Measurements from ENCODE around the gene PFKM.
A peak's percentile ranks its signal among the peaks of the same experiment; 100 is the strongest.

The PFKM gene

DNA sequence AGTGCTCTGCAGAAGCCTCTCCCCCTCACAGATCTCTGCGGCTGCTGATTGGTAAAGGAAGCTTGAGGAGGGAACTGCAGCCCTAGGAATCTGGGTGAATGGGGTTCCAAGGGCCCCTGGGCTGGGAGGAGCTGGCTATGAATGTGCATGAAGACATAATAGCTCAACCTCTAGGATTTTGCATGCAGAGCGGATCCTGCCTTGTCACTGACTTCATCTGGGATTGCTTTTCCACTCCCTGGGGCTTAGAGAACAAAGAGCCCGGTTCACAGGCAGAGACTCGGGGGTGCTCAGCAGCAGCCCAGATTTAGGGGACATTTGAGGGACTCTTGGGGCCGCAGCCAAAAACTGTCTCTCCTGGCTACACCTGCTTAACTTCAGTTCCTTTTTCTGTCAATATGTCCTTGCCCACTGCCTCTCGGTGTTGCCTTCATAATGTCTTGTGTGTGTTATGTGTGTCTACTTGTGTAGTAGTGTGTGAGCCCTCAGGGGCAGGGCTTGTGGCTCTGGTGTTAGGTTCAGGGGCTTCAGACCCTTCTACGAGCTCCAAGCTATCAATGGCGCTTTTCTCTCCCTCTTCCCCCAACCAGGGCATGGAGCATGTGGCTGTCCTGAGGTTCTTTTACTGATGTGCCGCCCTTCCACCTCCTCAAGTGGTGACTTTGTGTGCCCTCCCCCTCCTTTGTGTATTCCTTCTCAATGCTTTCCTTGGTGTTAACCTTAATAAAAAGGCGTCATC, 66.2 kb downstream of the PFKM start:
- H3K27ac ChIP-seq: no peak overlapping the region
- no peak for TF ChIP-seq CTCF (conservative IDR thresholded peaks at IDR 0.05; ENCODE audit: low read depth)
- ChIA-PET POLR2A (ENCODE audit: low non-redundant PET) (no interaction called here), CTCF (interaction anchor here (0.7 to 1.3 kb wide), 2 partner anchors 12 to 371 kb away, joined by 3 read pairs; no protein-coding TSS in a partner anchor)
- DNase-seq (ENCODE audit: low spot score): no peak

- POLR2A ChIA-PET (ENCODE audit: low non-redundant PET): no interaction called here
- DNase-seq (ENCODE audit: low spot score): no peak
- TF ChIP-seq CTCF (conservative IDR thresholded peaks at IDR 0.05; ENCODE audit: low read depth): no peak
- CTCF ChIA-PET: no interaction called here
- H3K27ac ChIP-seq: no peak overlapping the region
Observed at GRCh38 chr12:48187916-48188695, 68.9 kb downstream of the PFKM start.

DNA sequence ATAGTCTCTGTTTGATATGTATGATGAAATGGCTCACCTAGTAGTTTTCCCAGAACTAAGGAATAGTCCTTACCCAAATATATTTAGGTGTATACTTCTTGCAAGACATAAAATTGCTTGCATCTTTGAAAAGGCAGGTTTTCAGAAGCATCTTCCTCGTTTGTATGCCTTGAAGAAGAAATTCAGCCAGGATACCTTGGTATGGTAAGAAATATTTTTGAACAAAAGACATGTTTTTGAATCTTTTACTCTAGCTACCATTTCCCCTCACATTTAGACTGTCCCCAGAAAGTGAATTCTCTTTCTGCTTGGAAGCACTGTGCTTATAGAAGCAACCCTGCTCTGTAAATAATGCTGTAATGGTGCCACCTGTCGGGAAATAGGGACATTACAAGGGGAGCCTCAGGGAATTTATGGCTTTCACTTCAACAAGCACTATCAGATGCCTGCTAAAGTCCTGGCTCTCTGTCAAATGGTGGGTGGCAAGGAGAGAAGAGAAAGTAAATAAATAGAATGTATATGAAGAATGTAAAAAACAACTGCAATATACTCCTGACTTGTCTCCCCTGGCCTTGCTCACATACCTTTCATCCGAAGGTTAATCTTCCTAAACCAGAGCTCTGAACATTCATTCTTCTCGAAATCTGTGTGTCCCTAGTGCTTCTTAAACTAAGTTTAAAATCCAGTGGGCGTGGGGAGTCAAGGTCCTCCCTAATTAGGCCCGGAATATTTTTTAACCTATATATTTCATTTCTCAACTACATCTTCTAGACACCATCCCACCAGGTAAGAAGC, 70.4 kb downstream of the PFKM start:
- CTCF ChIA-PET: interaction anchor here (0.5 to 1.4 kb wide), 9 partner anchors 10 to 454 kb away, joined by 3 to 5 read pairs (median 3); no protein-coding TSS in a partner anchor
- peak; percentile 87 for TF ChIP-seq CTCF (conservative IDR thresholded peaks at IDR 0.05; ENCODE audit: low read depth)
- DNase-seq (ENCODE audit: low spot score): peak; percentile 57
- H3K27ac ChIP-seq: no peak overlapping the region
- POLR2A ChIA-PET (ENCODE audit: low non-redundant PET): interaction anchor here (0.5 kb wide), 1 partner anchor 84 kb away, joined by 3 read pairs; no protein-coding TSS in a partner anchor

GRCh38 chr12:48191096-48191495, 71.9 kb downstream of the PFKM start:
- no peak for TF ChIP-seq CTCF (conservative IDR thresholded peaks at IDR 0.05; ENCODE audit: low read depth)
- ChIA-PET CTCF (no interaction called here), POLR2A (ENCODE audit: low non-redundant PET) (interaction anchor here (0.6 kb wide), 1 partner anchor 809 kb away, joined by 3 read pairs; no protein-coding TSS in a partner anchor)
- H3K27ac ChIP-seq: no peak overlapping the region
- DNase-seq (ENCODE audit: low spot score): no peak

DNA sequence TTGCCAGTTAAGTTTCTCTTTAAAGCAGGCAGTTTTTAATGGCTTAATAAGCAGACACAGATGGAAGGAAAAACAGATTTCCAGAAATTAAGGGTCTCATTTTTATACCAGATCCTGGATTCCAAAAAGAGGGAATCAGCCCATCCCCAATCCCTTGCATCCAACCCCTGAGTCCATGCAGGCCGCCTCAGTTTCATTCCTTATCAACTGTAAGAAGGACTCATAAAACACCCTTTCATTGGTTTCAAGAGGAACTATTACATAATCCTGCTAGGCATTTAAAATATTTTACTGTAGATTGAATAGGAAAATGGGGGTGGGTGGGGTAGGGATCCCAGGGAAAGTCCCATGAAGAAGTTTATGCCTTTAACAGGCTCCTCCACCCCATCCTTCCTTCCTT, 73.7 kb downstream of the PFKM start:
- ChIA-PET CTCF (no interaction called here), POLR2A (ENCODE audit: low non-redundant PET) (no interaction called here)
- no peak for TF ChIP-seq CTCF (conservative IDR thresholded peaks at IDR 0.05; ENCODE audit: low read depth)
- DNase-seq (ENCODE audit: low spot score): no peak
- H3K27ac ChIP-seq: no peak overlapping the region

GRCh38 chr12:48193623-48194022, 74.5 kb downstream of the PFKM start:
- POLR2A ChIA-PET (ENCODE audit: low non-redundant PET): no interaction called here

More at GRCh38 chr12:48193623-48194022, 74.5 kb downstream of the PFKM start:
- CTCF ChIA-PET: interaction anchor here (0.7 kb wide), 1 partner anchor 157 kb away, joined by 6 read pairs; no protein-coding TSS in a partner anchor
- no peak for TF ChIP-seq CTCF (conservative IDR thresholded peaks at IDR 0.05; ENCODE audit: low read depth)
- no peak for DNase-seq (ENCODE audit: low spot score)
- H3K27ac ChIP-seq: no peak overlapping the region

Measured in RWPE1 (cell line).